ENCODE data around the gene PCGF6. TPM values are rescaled to one million over a fixed set of nuclear protein-coding genes. Genes with fewer than 3 reads are reported as not detected.

The PCGF6 gene
- total RNA-seq, 2 experiments from 2014 or later: 12.3 to 16.0 TPM

GRCh38 chr10:103350175-103350516 is 794 bp downstream of the PCGF6 start:
- no TSS peak for BruUV-seq (replicated peaks)
- peak overlapping the region; percentile 98; the same call in 1 of the 2 replicates for H2AFZ ChIP-seq (ENCODE audit: low read length)
- no peaks in the 10 kb centered on the region for H3K9me2 ChIP-seq (ENCODE audit: insufficient read depth, low read length)
- ChIA-PET CTCF (ENCODE audit: unreplicated experiment) (interaction anchor here (0.6 kb wide), 1 partner anchor 18 kb away, joined by 3 read pairs; no protein-coding TSS in a partner anchor), POLR2A (interaction anchor here (0.6 to 3.6 kb wide), 7 partner anchors 12 to 212 kb away, joined by 3 to 17 read pairs (median 3); partner anchors contain the start of gene TAF5)
- H3K27ac ChIP-seq (ENCODE audit: low read depth, low read length, poor library complexity, severe bottlenecking): peak overlapping the region; percentile 46
- DNase-seq (ENCODE audit: low spot score): no peak
- no peaks in the 10 kb centered on the region for H4K20me1 ChIP-seq (ENCODE audit: insufficient read depth, low read length)
- TF ChIP-seq CTCF (conservative IDR thresholded peaks at IDR 0.05; ENCODE audit: low read length) (no peak), EZH2phosphoT487 (IDR thresholded peaks at IDR 0.05; ENCODE audit: borderline replicate concordance, low read depth, low read length) (no peak)
- intact Hi-C loops (cut with micrococcal nuclease; ENCODE audit: unreplicated experiment): loop anchor here (2.0 kb wide), 1 partner anchor 19 kb away; no protein-coding TSS in a partner anchor
- H3K79me2 ChIP-seq (ENCODE audit: insufficient read depth, low read depth, low read length): peaks cover 18% of the 10 kb centered on the region; the same call in 1 of the 2 replicates
- H3K4me1 ChIP-seq (ENCODE audit: insufficient read depth, low read length, poor library complexity, severe bottlenecking): peaks cover 18% of the 10 kb centered on the region
- peak overlapping the region; percentile 71 for H3K4me2 ChIP-seq (ENCODE audit: low read length)
- no peaks in the 10 kb centered on the region for H3K9me3 ChIP-seq (ENCODE audit: low read length)
- peaks cover 32% of the 10 kb centered on the region for H3K36me3 ChIP-seq (ENCODE audit: insufficient read depth, low read length)
- H3K4me3 ChIP-seq (ENCODE audit: low read depth, low read length, poor library complexity, severe bottlenecking): peak overlapping the region; percentile 79

GRCh38 chr10:103336370-103336769 is 14.6 kb downstream of the PCGF6 start:
- H4K20me1 ChIP-seq (ENCODE audit: insufficient read depth, low read length): no peaks in the 10 kb centered on the region
- no peak overlapping the region for H3K4me2 ChIP-seq (ENCODE audit: low read length)
- no peak overlapping the region for H3K4me3 ChIP-seq (ENCODE audit: low read depth, low read length, poor library complexity, severe bottlenecking)
- DNase-seq (ENCODE audit: low spot score): no peak
- H2AFZ ChIP-seq (ENCODE audit: low read length): no peak overlapping the region
- CTCF ChIA-PET (ENCODE audit: unreplicated experiment): no interaction called here
- H3K36me3 ChIP-seq (ENCODE audit: insufficient read depth, low read length): peaks cover 71% of the 10 kb centered on the region
- no peaks in the 10 kb centered on the region for H3K4me1 ChIP-seq (ENCODE audit: insufficient read depth, low read length, poor library complexity, severe bottlenecking)
- H3K79me2 ChIP-seq (ENCODE audit: insufficient read depth, low read depth, low read length): peaks cover 6% of the 10 kb centered on the region; the same call in 1 of the 2 replicates
- H3K9me3 ChIP-seq (ENCODE audit: low read length): no peaks in the 10 kb centered on the region
- no TSS peak for BruUV-seq (replicated peaks)
- intact Hi-C loops (cut with micrococcal nuclease; ENCODE audit: unreplicated experiment): no loop called here
- TF ChIP-seq EZH2phosphoT487 (IDR thresholded peaks at IDR 0.05; ENCODE audit: borderline replicate concordance, low read depth, low read length) (no peak), CTCF (conservative IDR thresholded peaks at IDR 0.05; ENCODE audit: low read length) (no peak)
- POLR2A ChIA-PET: no interaction called here
- no peak overlapping the region for H3K27ac ChIP-seq (ENCODE audit: low read depth, low read length, poor library complexity, severe bottlenecking)
- H3K9me2 ChIP-seq (ENCODE audit: insufficient read depth, low read length): no peaks in the 10 kb centered on the region

GRCh38 chr10:103334567-103334966 is 16.4 kb downstream of the PCGF6 start:
- TF ChIP-seq EZH2phosphoT487 (IDR thresholded peaks at IDR 0.05; ENCODE audit: borderline replicate concordance, low read depth, low read length): no peak
- no peak for TF ChIP-seq CTCF (conservative IDR thresholded peaks at IDR 0.05; ENCODE audit: low read length)
- Histone ChIP-seq H3K4me3 (ENCODE audit: low read depth, low read length, poor library complexity, severe bottlenecking) (no peak overlapping the region), H3K9me2 (ENCODE audit: insufficient read depth, low read length) (no peaks in the 10 kb centered on the region), H3K27ac (ENCODE audit: low read depth, low read length, poor library complexity, severe bottlenecking) (no peak overlapping the region), H2AFZ (ENCODE audit: low read length) (no peak overlapping the region), H4K20me1 (ENCODE audit: insufficient read depth, low read length) (no peaks in the 10 kb centered on the region), H3K4me1 (ENCODE audit: insufficient read depth, low read length, poor library complexity, severe bottlenecking) (no peaks in the 10 kb centered on the region), H3K9me3 (ENCODE audit: low read length) (no peaks in the 10 kb centered on the region), H3K79me2 (ENCODE audit: insufficient read depth, low read depth, low read length) (peaks cover 6% of the 10 kb centered on the region; the same call in 1 of the 2 replicates), H3K4me2 (ENCODE audit: low read length) (no peak overlapping the region), H3K36me3 (ENCODE audit: insufficient read depth, low read length) (peaks cover 80% of the 10 kb centered on the region)
- TSS peak; percentile 14 for BruUV-seq (replicated peaks)
- CTCF ChIA-PET (ENCODE audit: unreplicated experiment): no interaction called here
- intact Hi-C loops (cut with micrococcal nuclease; ENCODE audit: unreplicated experiment): loop anchor here (5.0 kb wide), 1 partner anchor 417 kb away; the partner anchor contains the start of gene CNNM2
- POLR2A ChIA-PET: interaction anchor here (0.6 to 1.5 kb wide), 5 partner anchors 16 to 668 kb away, joined by 3 to 6 read pairs (median 3); partner anchors contain the start of gene PCGF6
- no peak for DNase-seq (ENCODE audit: low spot score)
